Fibroblast of lung (primary cell): Measurements from ENCODE around the gene PRXL2C.

ENCODE experiments used
- EZH2 ChIP-seq: IDR thresholded peaks from 2 replicates; pipeline ENCODE4 v1.5.1; 2012; ENCODE audit warnings: low read length, control low read depth, mild to moderate bottlenecking; ENCODE audit errors: missing control alignments
- TF ChIP-seq, protein P1 (sequence below), 2 donors: IDR thresholded peaks in 1 of 2; conservative IDR thresholded peaks in 1 of 2; 1 replicate in 1 of 2; 2 replicates in 1 of 2; pipeline ENCODE4 v1.5.1; 2011 to 2012; ENCODE audit warnings: low read length in 2 of 2, control low read depth in 1 of 2, inconsistent platforms in 1 of 2, low read depth in 1 of 2, mild to moderate bottlenecking in 1 of 2

DNA sequence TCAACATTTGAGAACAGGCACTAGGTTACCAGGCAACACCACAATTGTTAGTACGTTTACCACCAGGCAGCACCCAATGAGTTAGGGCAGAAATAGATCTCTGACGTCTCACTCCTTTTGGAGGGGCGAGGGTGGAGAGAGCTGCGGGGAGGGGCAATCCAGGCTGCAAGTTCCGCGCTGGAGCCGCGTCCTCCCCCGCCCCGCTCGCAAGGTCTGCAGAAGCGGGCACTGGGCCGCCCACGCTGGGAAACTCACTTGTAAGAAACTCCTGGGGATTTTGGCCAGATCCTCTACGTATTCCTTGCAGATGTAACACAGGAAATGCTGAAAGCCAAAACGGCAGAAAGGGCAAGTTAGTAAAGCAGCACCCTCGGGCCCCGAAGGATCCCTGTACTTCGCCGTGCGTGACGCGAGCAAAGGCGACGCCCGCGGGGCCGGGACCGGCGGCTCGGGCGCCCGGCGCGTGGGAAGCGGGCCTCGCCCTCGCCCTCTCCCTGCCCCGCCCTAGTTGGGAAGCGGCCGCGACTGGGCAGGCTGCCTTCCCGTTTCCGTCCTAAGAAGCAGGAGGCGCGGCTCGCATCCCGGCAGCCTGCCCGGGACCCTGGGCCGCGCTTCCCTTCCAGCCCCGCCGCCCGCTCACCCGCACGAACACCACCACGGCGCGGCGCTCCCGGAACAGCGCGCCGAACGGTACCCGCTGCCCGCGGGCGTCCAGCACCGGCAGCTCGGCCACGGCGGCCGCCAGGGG lies 493 bp downstream of the PRXL2C start:
- TF ChIP-seq, protein P1, sequence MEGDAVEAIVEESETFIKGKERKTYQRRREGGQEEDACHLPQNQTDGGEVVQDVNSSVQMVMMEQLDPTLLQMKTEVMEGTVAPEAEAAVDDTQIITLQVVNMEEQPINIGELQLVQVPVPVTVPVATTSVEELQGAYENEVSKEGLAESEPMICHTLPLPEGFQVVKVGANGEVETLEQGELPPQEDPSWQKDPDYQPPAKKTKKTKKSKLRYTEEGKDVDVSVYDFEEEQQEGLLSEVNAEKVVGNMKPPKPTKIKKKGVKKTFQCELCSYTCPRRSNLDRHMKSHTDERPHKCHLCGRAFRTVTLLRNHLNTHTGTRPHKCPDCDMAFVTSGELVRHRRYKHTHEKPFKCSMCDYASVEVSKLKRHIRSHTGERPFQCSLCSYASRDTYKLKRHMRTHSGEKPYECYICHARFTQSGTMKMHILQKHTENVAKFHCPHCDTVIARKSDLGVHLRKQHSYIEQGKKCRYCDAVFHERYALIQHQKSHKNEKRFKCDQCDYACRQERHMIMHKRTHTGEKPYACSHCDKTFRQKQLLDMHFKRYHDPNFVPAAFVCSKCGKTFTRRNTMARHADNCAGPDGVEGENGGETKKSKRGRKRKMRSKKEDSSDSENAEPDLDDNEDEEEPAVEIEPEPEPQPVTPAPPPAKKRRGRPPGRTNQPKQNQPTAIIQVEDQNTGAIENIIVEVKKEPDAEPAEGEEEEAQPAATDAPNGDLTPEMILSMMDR (conservative IDR thresholded peaks at IDR 0.05 in 1 of 2, IDR thresholded peaks at IDR 0.05 in 1 of 2; ENCODE audit: low read depth in 1 of 2, low read length in 2 of 2), result no peak
- TF ChIP-seq EZH2, result no peak
